IMR-90 (cell line): ENCODE measurements around the gene OTOG.

Experiments
- BHLHE40 ChIP-seq: fragments of 150-350 bp; IDR thresholded peaks from 2 replicates; pipeline ENCODE4 v1.6.1; 2016; ENCODE audit warnings: mild to moderate bottlenecking, low read depth, low read length
- CEBPB ChIP-seq: IDR thresholded peaks from 2 replicates; pipeline ENCODE4 v1.6.1; 2012; ENCODE audit warnings: low read depth, low read length, improper control_type of control experiment
- CHD1 ChIP-seq: IDR thresholded peaks from 2 replicates; pipeline ENCODE4 v1.6.1; 2012; ENCODE audit warnings: low read depth, low read length, improper control_type of control experiment
- FOS ChIP-seq: fragments of 150-350 bp; IDR thresholded peaks from 2 replicates; pipeline ENCODE4 v1.6.1; 2016; ENCODE audit warnings: low read depth, low read length
- MAZ ChIP-seq: IDR thresholded peaks from 2 replicates; pipeline ENCODE4 v1.6.1; 2012; ENCODE audit warnings: low read depth, mild to moderate bottlenecking, low read length, improper control_type of control experiment, moderate library complexity, borderline replicate concordance
- MXI1 ChIP-seq: IDR thresholded peaks from 2 replicates; pipeline ENCODE4 v1.6.1; 2012; ENCODE audit warnings: low read depth, mild to moderate bottlenecking, low read length, moderate library complexity, borderline replicate concordance
- NFE2L2 ChIP-seq: fragments of 150-350 bp; IDR thresholded peaks from 2 replicates; pipeline ENCODE4 v1.6.1; 2016; ENCODE audit warnings: low read depth, mild to moderate bottlenecking, low read length
- POLR2A ChIP-seq: IDR thresholded peaks from 2 replicates; pipeline ENCODE4 v1.6.1; 2012; ENCODE audit warnings: mild to moderate bottlenecking, low read depth, low read length
- RAD21 ChIP-seq: IDR thresholded peaks from 2 replicates; pipeline ENCODE4 v1.6.1; 2012; ENCODE audit warnings: low read length, improper control_type of control experiment
- RCOR1 ChIP-seq: IDR thresholded peaks from 2 replicates; pipeline ENCODE4 v1.6.1; 2012; ENCODE audit warnings: mild to moderate bottlenecking, low read length, improper control_type of control experiment; ENCODE audit not compliant: insufficient replicate concordance
- RFX5 ChIP-seq: IDR thresholded peaks from 2 replicates; pipeline ENCODE4 v1.8.0; 2012; ENCODE audit warnings: low read depth, mild to moderate bottlenecking, low read length, moderate library complexity
- SMC3 ChIP-seq: fragments of 150-350 bp; IDR thresholded peaks from 2 replicates; pipeline ENCODE4 v1.6.1; 2016; ENCODE audit warnings: low read depth, mild to moderate bottlenecking, antibody characterized with exemption, low read length, moderate library complexity
- TF ChIP-seq, protein P1 (sequence below): conservative IDR thresholded peaks from 2 replicates; pipeline ENCODE4 v1.5.1; 2012; ENCODE audit warnings: mild to moderate bottlenecking, low read depth, low read length, improper control_type of control experiment
- TF ChIP-seq, protein P2 (sequence below): fragments of 150-350 bp; IDR thresholded peaks from 2 replicates; pipeline ENCODE4 v1.6.1; 2017; ENCODE audit warnings: mild to moderate bottlenecking, antibody characterized with exemption, low read length, low read depth

DNA sequence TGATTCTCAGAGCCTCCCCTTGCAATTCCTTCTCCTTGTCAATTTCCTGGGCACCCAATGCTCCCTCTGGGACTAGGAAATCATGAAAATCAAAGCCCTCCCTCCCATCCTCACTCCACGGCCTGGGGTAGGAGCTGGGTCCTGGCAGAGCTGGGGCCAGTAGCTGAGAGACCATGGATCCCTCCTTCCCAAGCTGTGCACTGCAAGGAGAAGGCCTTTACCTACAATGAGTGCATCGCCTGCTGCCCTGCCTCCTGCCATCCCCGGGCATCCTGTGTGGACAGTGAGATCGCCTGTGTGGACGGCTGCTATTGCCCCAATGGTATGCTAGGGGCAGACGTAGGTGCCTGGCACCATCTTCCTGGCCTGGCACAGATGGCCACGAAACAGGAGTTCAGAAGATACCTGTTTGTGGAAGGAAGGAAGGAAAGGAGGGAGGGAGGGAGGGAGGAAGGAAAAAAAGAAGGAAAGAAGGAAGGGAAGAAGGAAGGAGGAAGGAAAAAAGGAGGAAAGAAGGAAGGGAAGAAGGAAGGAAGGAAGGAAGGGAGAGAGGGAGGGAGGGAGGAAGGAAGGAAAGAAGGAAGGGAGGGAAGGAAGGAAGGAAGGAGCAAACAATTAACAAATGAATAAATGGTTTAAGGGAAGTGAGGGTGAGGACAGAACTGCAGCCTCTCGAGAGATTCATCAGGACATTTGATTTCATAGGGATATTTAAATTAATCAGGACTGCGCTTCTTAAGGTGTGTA lies 12.5 kb downstream of the OTOG start:
- TF ChIP-seq, protein P1, sequence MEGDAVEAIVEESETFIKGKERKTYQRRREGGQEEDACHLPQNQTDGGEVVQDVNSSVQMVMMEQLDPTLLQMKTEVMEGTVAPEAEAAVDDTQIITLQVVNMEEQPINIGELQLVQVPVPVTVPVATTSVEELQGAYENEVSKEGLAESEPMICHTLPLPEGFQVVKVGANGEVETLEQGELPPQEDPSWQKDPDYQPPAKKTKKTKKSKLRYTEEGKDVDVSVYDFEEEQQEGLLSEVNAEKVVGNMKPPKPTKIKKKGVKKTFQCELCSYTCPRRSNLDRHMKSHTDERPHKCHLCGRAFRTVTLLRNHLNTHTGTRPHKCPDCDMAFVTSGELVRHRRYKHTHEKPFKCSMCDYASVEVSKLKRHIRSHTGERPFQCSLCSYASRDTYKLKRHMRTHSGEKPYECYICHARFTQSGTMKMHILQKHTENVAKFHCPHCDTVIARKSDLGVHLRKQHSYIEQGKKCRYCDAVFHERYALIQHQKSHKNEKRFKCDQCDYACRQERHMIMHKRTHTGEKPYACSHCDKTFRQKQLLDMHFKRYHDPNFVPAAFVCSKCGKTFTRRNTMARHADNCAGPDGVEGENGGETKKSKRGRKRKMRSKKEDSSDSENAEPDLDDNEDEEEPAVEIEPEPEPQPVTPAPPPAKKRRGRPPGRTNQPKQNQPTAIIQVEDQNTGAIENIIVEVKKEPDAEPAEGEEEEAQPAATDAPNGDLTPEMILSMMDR: no peak
- TF ChIP-seq FOS (no peak), RAD21 (no peak), MAZ (no peak), POLR2A (no peak), CEBPB (no peak), RFX5 (no peak), MXI1 (no peak), BHLHE40 (no peak), CHD1 (no peak), NFE2L2 (no peak), RCOR1 (no peak), SMC3 (no peak)
- TF ChIP-seq, protein P2, sequence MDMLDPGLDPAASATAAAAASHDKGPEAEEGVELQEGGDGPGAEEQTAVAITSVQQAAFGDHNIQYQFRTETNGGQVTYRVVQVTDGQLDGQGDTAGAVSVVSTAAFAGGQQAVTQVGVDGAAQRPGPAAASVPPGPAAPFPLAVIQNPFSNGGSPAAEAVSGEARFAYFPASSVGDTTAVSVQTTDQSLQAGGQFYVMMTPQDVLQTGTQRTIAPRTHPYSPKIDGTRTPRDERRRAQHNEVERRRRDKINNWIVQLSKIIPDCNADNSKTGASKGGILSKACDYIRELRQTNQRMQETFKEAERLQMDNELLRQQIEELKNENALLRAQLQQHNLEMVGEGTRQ: no peak
